GM18505 (cell line): ENCODE data around the gene HADHA.

Experiments used
- ATAC-seq: cut with Tn5 transposase; IDR thresholded peaks from one replicate; pipeline ENCODE4 v1.9.1; 2021; ENCODE audit not compliant: unreplicated experiment
- POLR2A ChIP-seq: IDR thresholded peaks from 4 replicates; pipeline ENCODE4 v1.6.1; 2011; ENCODE audit warnings: borderline replicate concordance; ENCODE audit not compliant: insufficient read depth, insufficient read length; ENCODE audit errors: extremely low read depth

HADHA gene

GRCh38 chr2:26195040-26195984, 49.1 kb downstream of the HADHA start:
- no peak for TF ChIP-seq POLR2A
- ATAC-seq = no peak

- no peak for TF ChIP-seq POLR2A
- no peak for ATAC-seq
Measured at GRCh38 chr2:26193578-26194231, 50.7 kb downstream of the HADHA start.

- no peak for ATAC-seq
Measured at GRCh38 chr2:26191316-26192159, 52.9 kb downstream of the HADHA start.

GRCh38 chr2:26190369-26190768, 54.1 kb downstream of the HADHA start:
- no peak for TF ChIP-seq POLR2A
- ATAC-seq = no peak

More at GRCh38 chr2:26191316-26192159, 52.9 kb downstream of the HADHA start:
- no peak for TF ChIP-seq POLR2A

- no peak for ATAC-seq
- no peak for TF ChIP-seq POLR2A
Measured at GRCh38 chr2:26189751-26190150, 54.7 kb downstream of the HADHA start.

GRCh38 chr2:26189123-26189522, 55.3 kb downstream of the HADHA start:
- no peak for TF ChIP-seq POLR2A
- no peak for ATAC-seq

- TF ChIP-seq POLR2A = no peak
- no peak for ATAC-seq
Measured at GRCh38 chr2:26187537-26188104, 56.8 kb downstream of the HADHA start.

GRCh38 chr2:26187114-26187513, 57.3 kb downstream of the HADHA start:
- no peak for TF ChIP-seq POLR2A
- ATAC-seq = no peak

- ATAC-seq = no peak
- no peak for TF ChIP-seq POLR2A
Measured at GRCh38 chr2:26185954-26186770, 58.3 kb downstream of the HADHA start.

- no peak for ATAC-seq
- no peak for TF ChIP-seq POLR2A
Measured at GRCh38 chr2:26185304-26185928, 59.0 kb downstream of the HADHA start.

- peak; percentile 71 for ATAC-seq
- TF ChIP-seq POLR2A = peak; percentile 57
Measured at GRCh38 chr2:26184555-26185303, 59.7 kb downstream of the HADHA start.
